HL-60 (cell line): ENCODE results near the gene NACC2.

Experiments used
- CTCF ChIP-seq: IDR thresholded peaks from one replicate; pipeline ENCODE4 v1.5.1; 2011; ENCODE audit warnings: low read length, control low read depth, inconsistent platforms; ENCODE audit not compliant: insufficient read depth
- GABPA ChIP-seq: IDR thresholded peaks from 2 replicates; pipeline ENCODE4 v1.6.1; 2012; ENCODE audit warnings: low read depth

DNA sequence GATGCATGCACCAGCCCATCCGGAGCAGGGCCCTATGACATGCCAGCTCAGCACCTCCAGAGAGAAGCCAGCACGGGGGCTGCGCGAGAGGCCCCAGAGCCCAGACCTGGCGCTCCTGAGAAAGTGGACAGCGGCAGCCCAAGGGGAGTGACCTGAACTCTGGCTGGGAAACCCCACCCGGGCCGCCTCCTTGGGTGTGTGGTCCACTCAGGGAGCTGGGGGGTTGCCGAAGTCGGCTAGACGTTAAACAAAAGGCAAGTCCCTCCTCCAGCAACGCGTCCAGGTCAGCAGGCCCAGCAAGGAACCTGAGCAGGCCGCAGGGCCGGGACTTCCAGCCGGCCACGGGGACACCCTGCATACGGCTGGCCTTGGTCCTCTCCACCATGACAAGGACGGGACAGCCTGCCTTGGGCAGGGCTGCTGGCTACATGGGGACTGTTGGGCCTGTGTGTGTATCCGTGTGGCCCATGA is 35.7 kb downstream of the NACC2 start:
- no peak for TF ChIP-seq CTCF
- no peak for TF ChIP-seq GABPA
